Hematopoietic multipotent progenitor cell treated with erythropoietin and hydrocortisone succinate and interleukin-3 and kit ligand, for 8 days (in vitro differentiated cells): ENCODE results near the gene TMEM53.

ENCODE experiments used
- DNase-seq: peaks from one replicate; pipeline ENCODE4 v3.0.0-alpha.2; 2015

Gene TMEM53

GRCh38 chr1:44696789-44697345 lies 22.6 kb upstream of the TMEM53 start:
- peak; percentile 61 for DNase-seq

GRCh38 chr1:44696101-44696500 lies 21.8 kb upstream of the TMEM53 start:
- DNase-seq, result no peak

- no peak for DNase-seq
Measured at GRCh38 chr1:44695671-44696070, 21.4 kb upstream of the TMEM53 start.

- no peak for DNase-seq
Measured at GRCh38 chr1:44694863-44695478, 20.7 kb upstream of the TMEM53 start.

- no peak for DNase-seq
Measured at GRCh38 chr1:44693900-44694299, 19.6 kb upstream of the TMEM53 start.

GRCh38 chr1:44693159-44693558 lies 18.9 kb upstream of the TMEM53 start:
- no peak for DNase-seq

- no peak for DNase-seq
Measured at GRCh38 chr1:44689447-44689765, 15.1 kb upstream of the TMEM53 start.

GRCh38 chr1:44688760-44689446 lies 14.6 kb upstream of the TMEM53 start:
- DNase-seq, result no peak

GRCh38 chr1:44685881-44686280 lies 11.6 kb upstream of the TMEM53 start:
- DNase-seq, result no peak

GRCh38 chr1:44685218-44685617 lies 10.9 kb upstream of the TMEM53 start:
- DNase-seq, result no peak

- DNase-seq, result no peak
Measured at GRCh38 chr1:44684525-44684924, 10.2 kb upstream of the TMEM53 start.

- no peak for DNase-seq
Measured at GRCh38 chr1:44682883-44683265, 8.6 kb upstream of the TMEM53 start.

GRCh38 chr1:44681905-44682882 lies 7.9 kb upstream of the TMEM53 start:
- DNase-seq, result no peak

GRCh38 chr1:44679468-44679867 lies 5.2 kb upstream of the TMEM53 start:
- DNase-seq, result no peak

- DNase-seq, result no peak
Measured at GRCh38 chr1:44678626-44679025, 4.3 kb upstream of the TMEM53 start.

GRCh38 chr1:44678120-44678519 lies 3.8 kb upstream of the TMEM53 start:
- DNase-seq, result no peak

- DNase-seq, result peak; percentile 55
Measured at GRCh38 chr1:44677201-44677766, 3.0 kb upstream of the TMEM53 start.

- DNase-seq, result no peak
Measured at GRCh38 chr1:44676484-44677200, 2.4 kb upstream of the TMEM53 start.

GRCh38 chr1:44675186-44675585 lies 905 bp upstream of the TMEM53 start:
- DNase-seq, result no peak

- no peak for DNase-seq
Measured at GRCh38 chr1:44673675-44674112, 587 bp downstream of the TMEM53 start.

- DNase-seq, result no peak
Measured at GRCh38 chr1:44672961-44673674, 1.2 kb downstream of the TMEM53 start.
